ENCODE data around the gene TRPV2. TPM values are rescaled to one million over a fixed set of nuclear protein-coding genes. Genes with fewer than 3 reads are reported as not detected.
"Not testable (repeated sequence)": the region's sequence is repeated elsewhere in the genome, so short reads cannot be mapped to it uniquely, and the experiment has no call there.

TRPV2 gene
- total RNA-seq, 1 donor from 2014 or later = 8.4 TPM

GRCh38 chr17:16452268-16452667, 36.9 kb downstream of the TRPV2 start:
- H3K9ac ChIP-seq (ENCODE audit: low read depth in 1 of 3, low read length in 3 of 3); H3K4me1 ChIP-seq (ENCODE audit: control insufficient read depth in 3 of 3, insufficient read depth in 3 of 3, low read length in 3 of 3); H3K27ac ChIP-seq (ENCODE audit: low read depth, low read length); H3K4me3 ChIP-seq (ENCODE audit: low read length in 3 of 3); H3K27me3 ChIP-seq (ENCODE audit: control insufficient read depth in 3 of 3, insufficient read depth in 3 of 3, low read length in 3 of 3); H3K9me3 ChIP-seq (ENCODE audit: control insufficient read depth in 3 of 3, low read length in 3 of 3): not testable (repeated sequence)
- peaks cover 7 to 14% (median 10%) of the 10 kb centered on the region in 3 donors for H3K36me3 ChIP-seq (ENCODE audit: control insufficient read depth in 3 of 3, insufficient read depth in 3 of 3, low read length in 3 of 3)

GRCh38 chr17:16453493-16453851, 38.1 kb downstream of the TRPV2 start:
- Histone ChIP-seq H3K9ac (ENCODE audit: low read depth in 1 of 3, low read length in 3 of 3) (no peak overlapping the region), H3K36me3 (ENCODE audit: control insufficient read depth in 3 of 3, insufficient read depth in 3 of 3, low read length in 3 of 3) (peaks cover 2 to 13% (median 9%) of the 10 kb centered on the region in 3 donors), H3K4me3 (ENCODE audit: low read length in 3 of 3) (no peak overlapping the region), H3K27me3 (ENCODE audit: control insufficient read depth in 3 of 3, insufficient read depth in 3 of 3, low read length in 3 of 3) (no peaks in the 10 kb centered on the region), H3K9me3 (ENCODE audit: control insufficient read depth in 3 of 3, low read length in 3 of 3) (no peaks in the 10 kb centered on the region), H3K4me1 (ENCODE audit: control insufficient read depth in 3 of 3, insufficient read depth in 3 of 3, low read length in 3 of 3) (peaks cover 0 to 5% (median 0%) of the 10 kb centered on the region in 3 donors), H3K27ac (ENCODE audit: low read depth, low read length) (no peak overlapping the region)

GRCh38 chr17:16455997-16456741, 40.8 kb downstream of the TRPV2 start:
- Histone ChIP-seq H3K4me3 (ENCODE audit: low read length in 3 of 3) (no peak overlapping the region), H3K36me3 (ENCODE audit: control insufficient read depth in 3 of 3, insufficient read depth in 3 of 3, low read length in 3 of 3) (peaks cover 0 to 2% (median 0%) of the 10 kb centered on the region in 3 donors), H3K27ac (ENCODE audit: low read depth, low read length) (no peak overlapping the region), H3K9me3 (ENCODE audit: control insufficient read depth in 3 of 3, low read length in 3 of 3) (no peaks in the 10 kb centered on the region), H3K4me1 (ENCODE audit: control insufficient read depth in 3 of 3, insufficient read depth in 3 of 3, low read length in 3 of 3) (peaks cover 0 to 5% (median 0%) of the 10 kb centered on the region in 3 donors), H3K9ac (ENCODE audit: low read depth in 1 of 3, low read length in 3 of 3) (no peak overlapping the region), H3K27me3 (ENCODE audit: control insufficient read depth in 3 of 3, insufficient read depth in 3 of 3, low read length in 3 of 3) (no peaks in the 10 kb centered on the region)

GRCh38 chr17:16456742-16457316, 41.5 kb downstream of the TRPV2 start:
- H3K27me3 ChIP-seq (ENCODE audit: control insufficient read depth in 3 of 3, insufficient read depth in 3 of 3, low read length in 3 of 3) = no peaks in the 10 kb centered on the region
- H3K4me3 ChIP-seq (ENCODE audit: low read length in 3 of 3) = no peak overlapping the region
- H3K9ac ChIP-seq (ENCODE audit: low read depth in 1 of 3, low read length in 3 of 3) = no peak overlapping the region

GRCh38 chr17:16459271-16459670, 43.9 kb downstream of the TRPV2 start:
- Histone ChIP-seq H3K9me3 (ENCODE audit: control insufficient read depth in 3 of 3, low read length in 3 of 3) (no peaks in the 10 kb centered on the region), H3K9ac (ENCODE audit: low read depth in 1 of 3, low read length in 3 of 3) (no peak overlapping the region), H3K27me3 (ENCODE audit: control insufficient read depth in 3 of 3, insufficient read depth in 3 of 3, low read length in 3 of 3) (no peaks in the 10 kb centered on the region), H3K4me1 (ENCODE audit: control insufficient read depth in 3 of 3, insufficient read depth in 3 of 3, low read length in 3 of 3) (peaks cover 0 to 10% (median 6%) of the 10 kb centered on the region in 3 donors), H3K27ac (ENCODE audit: low read depth, low read length) (no peak overlapping the region), H3K36me3 (ENCODE audit: control insufficient read depth in 3 of 3, insufficient read depth in 3 of 3, low read length in 3 of 3) (peaks cover 0 to 6% (median 0%) of the 10 kb centered on the region in 3 donors), H3K4me3 (ENCODE audit: low read length in 3 of 3) (no peak overlapping the region)

More at GRCh38 chr17:16456742-16457316, 41.5 kb downstream of the TRPV2 start:
- peaks cover 0 to 5% (median 0%) of the 10 kb centered on the region in 3 donors for H3K4me1 ChIP-seq (ENCODE audit: control insufficient read depth in 3 of 3, insufficient read depth in 3 of 3, low read length in 3 of 3)
- H3K27ac ChIP-seq (ENCODE audit: low read depth, low read length) = no peak overlapping the region
- H3K36me3 ChIP-seq (ENCODE audit: control insufficient read depth in 3 of 3, insufficient read depth in 3 of 3, low read length in 3 of 3) = peaks cover 0 to 2% (median 0%) of the 10 kb centered on the region in 3 donors
- H3K9me3 ChIP-seq (ENCODE audit: control insufficient read depth in 3 of 3, low read length in 3 of 3) = no peaks in the 10 kb centered on the region

- Histone ChIP-seq H3K9ac (ENCODE audit: low read depth in 1 of 3, low read length in 3 of 3) (no peak overlapping the region), H3K27me3 (ENCODE audit: control insufficient read depth in 3 of 3, insufficient read depth in 3 of 3, low read length in 3 of 3) (no peaks in the 10 kb centered on the region), H3K27ac (ENCODE audit: low read depth, low read length) (no peak overlapping the region), H3K4me1 (ENCODE audit: control insufficient read depth in 3 of 3, insufficient read depth in 3 of 3, low read length in 3 of 3) (peaks cover 3 to 12% (median 9%) of the 10 kb centered on the region in 3 donors), H3K9me3 (ENCODE audit: control insufficient read depth in 3 of 3, low read length in 3 of 3) (no peaks in the 10 kb centered on the region), H3K36me3 (ENCODE audit: control insufficient read depth in 3 of 3, insufficient read depth in 3 of 3, low read length in 3 of 3) (peaks cover 0 to 6% (median 0%) of the 10 kb centered on the region in 3 donors), H3K4me3 (ENCODE audit: low read length in 3 of 3) (no peak overlapping the region)
These were observed 44.6 kb downstream of the TRPV2 start for GRCh38 chr17:16459855-16460550.

GRCh38 chr17:16460796-16461605, 45.6 kb downstream of the TRPV2 start:
- Histone ChIP-seq H3K27me3 (ENCODE audit: control insufficient read depth in 3 of 3, insufficient read depth in 3 of 3, low read length in 3 of 3) (no peaks in the 10 kb centered on the region), H3K36me3 (ENCODE audit: control insufficient read depth in 3 of 3, insufficient read depth in 3 of 3, low read length in 3 of 3) (peaks cover 0 to 6% (median 0%) of the 10 kb centered on the region in 3 donors), H3K9me3 (ENCODE audit: control insufficient read depth in 3 of 3, low read length in 3 of 3) (no peaks in the 10 kb centered on the region), H3K9ac (ENCODE audit: low read depth in 1 of 3, low read length in 3 of 3) (no peak overlapping the region), H3K4me1 (ENCODE audit: control insufficient read depth in 3 of 3, insufficient read depth in 3 of 3, low read length in 3 of 3) (peaks cover 6 to 14% (median 14%) of the 10 kb centered on the region in 3 donors), H3K27ac (ENCODE audit: low read depth, low read length) (no peak overlapping the region), H3K4me3 (ENCODE audit: low read length in 3 of 3) (no peak overlapping the region)

- Histone ChIP-seq H3K4me1 (ENCODE audit: control insufficient read depth in 3 of 3, insufficient read depth in 3 of 3, low read length in 3 of 3) (peaks cover 9 to 17% (median 14%) of the 10 kb centered on the region in 3 donors), H3K27me3 (ENCODE audit: control insufficient read depth in 3 of 3, insufficient read depth in 3 of 3, low read length in 3 of 3) (no peaks in the 10 kb centered on the region), H3K27ac (ENCODE audit: low read depth, low read length) (no peak overlapping the region), H3K4me3 (ENCODE audit: low read length in 3 of 3) (no peak overlapping the region), H3K36me3 (ENCODE audit: control insufficient read depth in 3 of 3, insufficient read depth in 3 of 3, low read length in 3 of 3) (peaks cover 0 to 6% (median 0%) of the 10 kb centered on the region in 3 donors), H3K9ac (ENCODE audit: low read depth in 1 of 3, low read length in 3 of 3) (no peak overlapping the region), H3K9me3 (ENCODE audit: control insufficient read depth in 3 of 3, low read length in 3 of 3) (no peaks in the 10 kb centered on the region)
These were observed 46.2 kb downstream of the TRPV2 start for GRCh38 chr17:16461606-16461866.

GRCh38 chr17:16462070-16462864, 46.9 kb downstream of the TRPV2 start:
- Histone ChIP-seq H3K9ac (ENCODE audit: low read depth in 1 of 3, low read length in 3 of 3) (no peak overlapping the region), H3K36me3 (ENCODE audit: control insufficient read depth in 3 of 3, insufficient read depth in 3 of 3, low read length in 3 of 3) (peaks cover 0 to 6% (median 0%) of the 10 kb centered on the region in 3 donors), H3K4me1 (ENCODE audit: control insufficient read depth in 3 of 3, insufficient read depth in 3 of 3, low read length in 3 of 3) (peaks cover 9 to 17% (median 14%) of the 10 kb centered on the region in 3 donors), H3K27me3 (ENCODE audit: control insufficient read depth in 3 of 3, insufficient read depth in 3 of 3, low read length in 3 of 3) (no peaks in the 10 kb centered on the region), H3K27ac (ENCODE audit: low read depth, low read length) (no peak overlapping the region), H3K4me3 (ENCODE audit: low read length in 3 of 3) (no peak overlapping the region), H3K9me3 (ENCODE audit: control insufficient read depth in 3 of 3, low read length in 3 of 3) (no peaks in the 10 kb centered on the region)
